C4-2B (cell line): ENCODE measurements around the gene PARD6B.

Experiments
- H3K27ac ChIP-seq: fragments of 450-650 bp; 2 replicates; pipeline ENCODE4 v1.5.1; 2017
- ZFX ChIP-seq: fragments of 450-650 bp; IDR thresholded peaks from 2 replicates; pipeline ENCODE4 v1.6.1; 2017
- TF ChIP-seq, protein P1 (sequence below): fragments of 450-650 bp; conservative IDR thresholded peaks from 2 replicates; pipeline ENCODE4 v1.5.1; 2017; ENCODE audit warnings: mild to moderate bottlenecking

The PARD6B gene, protein sequence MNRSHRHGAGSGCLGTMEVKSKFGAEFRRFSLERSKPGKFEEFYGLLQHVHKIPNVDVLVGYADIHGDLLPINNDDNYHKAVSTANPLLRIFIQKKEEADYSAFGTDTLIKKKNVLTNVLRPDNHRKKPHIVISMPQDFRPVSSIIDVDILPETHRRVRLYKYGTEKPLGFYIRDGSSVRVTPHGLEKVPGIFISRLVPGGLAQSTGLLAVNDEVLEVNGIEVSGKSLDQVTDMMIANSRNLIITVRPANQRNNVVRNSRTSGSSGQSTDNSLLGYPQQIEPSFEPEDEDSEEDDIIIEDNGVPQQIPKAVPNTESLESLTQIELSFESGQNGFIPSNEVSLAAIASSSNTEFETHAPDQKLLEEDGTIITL

DNA sequence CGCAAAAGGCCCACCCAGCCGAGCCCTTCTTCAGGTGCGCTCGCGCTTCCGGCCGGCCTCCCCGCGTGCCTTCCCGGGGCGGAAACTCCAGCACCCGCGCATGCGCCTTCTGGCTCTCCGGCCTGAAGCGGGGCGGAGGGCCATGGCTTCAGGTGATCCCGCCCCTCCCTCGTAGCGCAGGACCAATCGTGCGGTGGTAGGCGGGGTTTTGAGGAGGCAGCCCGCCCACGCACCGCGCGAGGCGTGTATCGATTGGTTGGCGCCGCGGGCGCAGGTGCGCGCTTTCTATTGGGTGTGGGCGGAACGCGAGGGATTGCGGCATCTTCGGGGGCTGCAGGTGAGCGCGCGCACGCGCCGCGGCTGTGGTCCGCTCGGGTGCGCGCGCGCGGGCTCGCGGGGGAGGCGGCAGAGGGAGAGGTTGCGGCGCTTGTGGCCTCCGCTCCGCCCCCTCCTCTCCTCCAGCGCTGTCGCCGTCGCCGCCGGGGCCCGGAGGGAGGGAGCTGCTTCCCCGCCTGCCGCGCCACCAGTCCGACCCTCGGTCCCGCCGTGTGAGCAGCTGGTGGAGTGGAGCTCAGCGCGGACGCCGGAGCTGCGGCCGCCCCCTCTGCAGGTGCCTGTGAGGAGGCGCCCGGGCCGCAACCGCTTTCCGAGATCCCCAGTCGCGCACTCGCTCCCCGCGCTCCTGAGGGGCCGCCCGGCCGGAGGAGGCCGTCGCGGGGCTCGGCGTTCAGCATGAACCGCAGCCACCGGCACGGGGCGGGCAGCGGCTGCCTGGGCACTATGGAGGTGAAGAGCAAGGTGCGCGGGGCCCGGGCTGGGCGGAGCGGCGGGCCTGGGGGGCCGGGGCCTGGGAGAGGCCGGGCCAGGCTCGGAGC is at the start of gene PARD6B:
Gene PARD6B, plus strand, starts transcription at position 526 of the 875 bp plus-strand sequence. Its CDS starts 207 bp downstream, at position 733.
- peak within 1 kb of the TSS; percentile 82 for H3K27ac ChIP-seq
- TF ChIP-seq ZFX, result peak; percentile 95
- TF ChIP-seq, protein P1, sequence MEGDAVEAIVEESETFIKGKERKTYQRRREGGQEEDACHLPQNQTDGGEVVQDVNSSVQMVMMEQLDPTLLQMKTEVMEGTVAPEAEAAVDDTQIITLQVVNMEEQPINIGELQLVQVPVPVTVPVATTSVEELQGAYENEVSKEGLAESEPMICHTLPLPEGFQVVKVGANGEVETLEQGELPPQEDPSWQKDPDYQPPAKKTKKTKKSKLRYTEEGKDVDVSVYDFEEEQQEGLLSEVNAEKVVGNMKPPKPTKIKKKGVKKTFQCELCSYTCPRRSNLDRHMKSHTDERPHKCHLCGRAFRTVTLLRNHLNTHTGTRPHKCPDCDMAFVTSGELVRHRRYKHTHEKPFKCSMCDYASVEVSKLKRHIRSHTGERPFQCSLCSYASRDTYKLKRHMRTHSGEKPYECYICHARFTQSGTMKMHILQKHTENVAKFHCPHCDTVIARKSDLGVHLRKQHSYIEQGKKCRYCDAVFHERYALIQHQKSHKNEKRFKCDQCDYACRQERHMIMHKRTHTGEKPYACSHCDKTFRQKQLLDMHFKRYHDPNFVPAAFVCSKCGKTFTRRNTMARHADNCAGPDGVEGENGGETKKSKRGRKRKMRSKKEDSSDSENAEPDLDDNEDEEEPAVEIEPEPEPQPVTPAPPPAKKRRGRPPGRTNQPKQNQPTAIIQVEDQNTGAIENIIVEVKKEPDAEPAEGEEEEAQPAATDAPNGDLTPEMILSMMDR, result no peak

DNA sequence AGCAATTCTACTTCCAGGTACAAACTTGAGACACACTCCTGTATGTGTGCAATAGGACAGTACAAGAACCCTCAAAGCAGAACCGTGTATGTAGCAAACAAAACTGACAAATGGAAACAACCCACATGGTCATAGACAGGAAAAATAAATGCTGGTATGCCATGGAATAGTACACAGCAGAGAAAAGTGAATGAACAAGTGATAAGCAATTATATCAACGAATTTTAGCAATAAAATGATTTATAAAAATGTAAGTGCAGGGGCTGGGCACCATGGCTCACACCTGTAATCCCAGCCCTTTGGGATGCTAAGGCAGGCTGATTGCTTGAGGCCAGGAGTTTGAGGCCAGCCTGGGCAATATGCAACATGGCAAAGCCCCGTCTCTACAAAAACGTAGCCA is 49.3 kb upstream of the PARD6B start:
- no peak for TF ChIP-seq ZFX
- TF ChIP-seq, protein P1, result no peak
- no peak overlapping the region for H3K27ac ChIP-seq

DNA sequence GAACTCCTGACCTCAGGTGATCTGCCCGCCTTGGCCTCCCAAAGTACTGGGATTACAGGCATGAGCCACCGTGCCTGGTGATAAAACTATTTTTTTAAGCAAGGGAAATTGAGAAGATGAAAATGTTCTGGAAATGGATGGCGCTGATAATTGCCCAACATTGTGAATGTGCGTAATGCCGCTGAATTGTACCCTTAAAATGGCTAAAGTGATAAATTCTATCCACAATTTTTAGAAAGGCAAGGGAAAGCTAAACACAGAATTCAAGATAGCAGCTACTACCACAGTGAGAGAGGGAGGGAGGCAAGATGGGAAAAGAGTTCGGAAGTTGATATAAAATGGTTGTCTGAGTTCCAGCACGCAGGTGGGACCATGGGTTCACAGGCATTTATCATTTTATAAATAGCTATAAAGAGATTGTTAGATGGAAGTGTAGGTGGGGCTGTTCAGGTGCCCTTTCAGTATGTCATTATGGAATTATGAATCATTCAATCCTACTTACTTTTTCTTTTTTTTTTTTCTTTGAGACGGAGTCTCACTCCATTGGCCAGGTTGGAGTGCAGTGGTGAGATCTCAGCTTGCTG is 48.3 kb upstream of the PARD6B start:
- H3K27ac ChIP-seq, result no peak overlapping the region
- no peak for TF ChIP-seq ZFX

DNA sequence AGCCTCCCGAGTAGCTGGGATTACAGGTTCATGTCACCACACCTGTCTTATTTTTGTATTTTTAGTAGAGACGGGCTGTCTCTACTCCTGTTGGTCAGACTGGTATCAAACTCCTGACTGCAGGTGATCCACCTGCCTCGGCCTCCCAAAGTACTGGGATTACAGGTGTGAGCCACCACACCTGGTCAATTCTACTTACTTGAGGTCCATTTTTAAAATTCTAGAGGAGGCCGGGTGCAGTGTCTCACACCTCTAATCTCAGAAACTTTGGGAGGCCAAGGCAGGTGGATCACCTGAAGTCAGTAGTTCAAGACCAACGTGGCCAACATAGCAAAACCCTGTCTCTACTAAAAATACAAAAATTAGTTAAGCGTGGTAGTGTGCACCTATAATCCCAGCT is 47.8 kb upstream of the PARD6B start:
- H3K27ac ChIP-seq, result no peak overlapping the region

DNA sequence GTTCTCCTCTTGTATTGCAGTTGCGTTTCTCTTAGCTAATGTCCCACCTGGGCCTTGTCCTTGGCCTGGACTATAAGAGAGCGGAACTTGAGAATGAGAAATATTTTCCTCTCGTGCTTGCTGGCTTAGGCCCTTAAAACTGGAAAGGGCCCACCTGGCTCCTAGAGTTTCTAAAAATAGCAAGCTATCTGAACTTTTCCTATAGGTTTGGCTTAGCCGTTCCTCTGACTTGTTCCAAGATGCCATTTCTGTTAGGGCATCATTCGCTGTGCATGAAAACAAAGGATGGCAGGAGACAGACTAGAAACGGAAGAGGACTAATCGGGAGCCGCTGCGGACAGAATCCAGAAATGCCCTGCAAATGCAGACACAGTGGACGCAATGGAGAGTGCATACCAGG is 44.6 kb upstream of the PARD6B start:
- no peak overlapping the region for H3K27ac ChIP-seq
- TF ChIP-seq ZFX, result no peak
- TF ChIP-seq, protein P1, result no peak

More for the DNA sequence above, 47.8 kb upstream of the PARD6B start:
- TF ChIP-seq, protein P1, result no peak
- no peak for TF ChIP-seq ZFX

DNA sequence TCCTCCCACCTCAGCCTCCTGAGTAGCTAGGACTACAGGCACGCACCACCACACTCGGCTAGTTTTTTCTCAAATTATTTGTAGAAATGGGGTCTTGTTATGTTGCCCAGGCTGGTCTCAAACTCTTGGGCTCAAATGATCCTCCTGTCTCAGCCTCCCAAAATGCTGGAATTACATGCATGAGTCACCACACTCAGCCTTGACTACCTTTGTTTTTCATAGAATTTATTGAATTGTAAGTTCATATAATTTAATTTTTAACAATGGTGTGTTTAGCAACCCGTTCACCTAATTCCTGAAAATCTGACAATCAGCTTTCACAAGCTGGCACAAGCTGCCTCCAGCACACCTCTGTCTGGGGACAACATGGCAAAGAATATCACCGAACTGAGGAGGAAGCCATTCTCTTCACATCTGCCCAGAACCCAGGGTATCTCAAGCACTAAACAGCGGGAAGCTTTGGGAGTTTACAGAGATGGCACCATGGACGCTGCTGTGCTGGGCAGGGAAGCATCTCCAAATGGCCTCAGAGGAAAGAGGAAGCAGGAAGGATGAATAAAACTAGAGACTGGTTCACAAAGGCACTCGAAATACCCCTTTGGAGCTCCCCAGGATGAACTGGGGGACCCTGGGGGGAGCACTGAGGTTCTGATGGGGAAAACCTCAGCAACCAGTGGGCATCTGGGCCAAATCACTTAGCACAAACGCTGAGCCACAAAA is 43.0 kb upstream of the PARD6B start:
- H3K27ac ChIP-seq, result no peak overlapping the region
- no peak for TF ChIP-seq ZFX
- TF ChIP-seq, protein P1, result no peak
